Jurkat, Clone E6-1 (cell line): ENCODE results near the gene HTATIP2. TPM values are rescaled to one million over a fixed set of nuclear protein-coding genes. Genes with fewer than 3 reads are reported as not detected.
"Not testable (repeated sequence)": the region's sequence is repeated elsewhere in the genome, so short reads cannot be mapped to it uniquely, and the experiment has no call there.

Experiments used
- DNase-seq: peaks from one replicate; pipeline ENCODE4 v3.0.0-alpha.2; 2011; ENCODE audit warnings: low read depth, low spot score
- H3K4me3 ChIP-seq: 2 replicates; pipeline ENCODE4 v1.5.1; 2011; ENCODE audit warnings: mild to moderate bottlenecking, low read length, control low read depth, moderate library complexity
- polyA plus RNA-seq: library from polyadenylated mRNA; unstranded; fragments of >200 nt; gene quantifications from one replicate; pipeline ENCODE4 v1.2.1, GENCODE V29; 2012; ENCODE audit warnings: missing spikeins; ENCODE audit not compliant: insufficient read length, insufficient read depth

The HTATIP2 gene
- polyA plus RNA-seq, result not detected

- H3K4me3 ChIP-seq, result no peak within 1 kb of the TSS
- DNase-seq, result no peak
Measured at GRCh38 chr11:20363500-20364340, at the start of gene HTATIP2. HTATIP2 (plus strand) TSS chr11:20363714; CDS start chr11:20364238, 524 bp downstream.

- DNase-seq, result no peak
- no peak overlapping the region for H3K4me3 ChIP-seq
Measured at GRCh38 chr11:20315800-20316199, 47.7 kb upstream of the HTATIP2 start.

GRCh38 chr11:20321177-20321576 lies 42.3 kb upstream of the HTATIP2 start:
- no peak for DNase-seq
- H3K4me3 ChIP-seq, result no peak overlapping the region

GRCh38 chr11:20327377-20327935 lies 36.1 kb upstream of the HTATIP2 start:
- no peak for DNase-seq

GRCh38 chr11:20336056-20336455 lies 27.5 kb upstream of the HTATIP2 start:
- DNase-seq, result no peak
- H3K4me3 ChIP-seq, result no peak overlapping the region

More at GRCh38 chr11:20327377-20327935, 36.1 kb upstream of the HTATIP2 start:
- H3K4me3 ChIP-seq, result no peak overlapping the region

- H3K4me3 ChIP-seq, result no peak overlapping the region
- DNase-seq, result peak; percentile 29
Measured at GRCh38 chr11:20337526-20338154, 25.9 kb upstream of the HTATIP2 start.

GRCh38 chr11:20342347-20343141 lies 21.0 kb upstream of the HTATIP2 start:
- peak; percentile 91 for DNase-seq

GRCh38 chr11:20351136-20351535 lies 12.4 kb upstream of the HTATIP2 start:
- H3K4me3 ChIP-seq, result no peak overlapping the region
- no peak for DNase-seq

More at GRCh38 chr11:20342347-20343141, 21.0 kb upstream of the HTATIP2 start:
- peak overlapping the region; percentile 7; the same call in 1 of the 2 replicates for H3K4me3 ChIP-seq

GRCh38 chr11:20351751-20352262 lies 11.7 kb upstream of the HTATIP2 start:
- no peak for DNase-seq

GRCh38 chr11:20353829-20354434 lies 9.6 kb upstream of the HTATIP2 start:
- DNase-seq, result peak; percentile 23
- no peak overlapping the region for H3K4me3 ChIP-seq

More at GRCh38 chr11:20351751-20352262, 11.7 kb upstream of the HTATIP2 start:
- no peak overlapping the region for H3K4me3 ChIP-seq

- no peak overlapping the region for H3K4me3 ChIP-seq
- peak; percentile 60 for DNase-seq
Measured at GRCh38 chr11:20355221-20356219, 8.0 kb upstream of the HTATIP2 start.

GRCh38 chr11:20357150-20357549 lies 6.4 kb upstream of the HTATIP2 start:
- no peak overlapping the region for H3K4me3 ChIP-seq
- DNase-seq, result no peak

GRCh38 chr11:20360650-20361049 lies 2.9 kb upstream of the HTATIP2 start:
- H3K4me3 ChIP-seq, result no peak overlapping the region
- DNase-seq, result peak; percentile 37

- H3K4me3 ChIP-seq, result no peak overlapping the region
- DNase-seq, result no peak
Measured at GRCh38 chr11:20362481-20362880, 1.0 kb upstream of the HTATIP2 start.

GRCh38 chr11:20363149-20363499 lies 390 bp upstream of the HTATIP2 start:
- DNase-seq, result no peak
- H3K4me3 ChIP-seq, result no peak overlapping the region

GRCh38 chr11:20364341-20364792 lies 853 bp downstream of the HTATIP2 start:
- DNase-seq, result no peak
- H3K4me3 ChIP-seq, result no peak overlapping the region

GRCh38 chr11:20365465-20365864 lies 2.0 kb downstream of the HTATIP2 start:
- not testable (repeated sequence) for DNase-seq, H3K4me3 ChIP-seq
